ENCODE data around the gene SCAF8. TPM values are rescaled to one million over a fixed set of nuclear protein-coding genes. Genes with fewer than 3 reads are reported as not detected.
"Not testable (repeated sequence)": the region's sequence is repeated elsewhere in the genome, so short reads cannot be mapped to it uniquely, and the experiment has no call there.

Gene SCAF8
- total RNA-seq, 2 donors from 2014 or later = 32.0 to 55.2 TPM

DNA sequence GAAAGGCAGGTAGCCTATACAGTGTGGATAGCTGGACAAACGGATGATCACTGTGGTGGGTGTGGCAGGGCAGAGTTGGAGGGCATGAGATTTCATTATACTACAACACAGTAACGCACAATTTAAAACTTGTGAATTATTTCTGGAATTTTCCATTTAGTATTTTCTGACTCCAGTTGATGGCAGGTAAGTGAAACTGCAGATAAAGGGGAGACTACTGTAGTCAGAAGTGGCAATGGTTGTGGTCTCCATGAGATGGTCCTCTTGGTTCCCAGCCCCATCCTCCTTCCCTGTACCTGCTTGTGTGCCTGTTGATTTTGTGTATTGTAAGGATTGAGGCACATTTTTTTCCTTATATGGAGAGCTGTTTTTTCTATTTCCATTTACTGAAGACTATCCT lies 22.5 kb upstream of the SCAF8 start:
- Histone ChIP-seq H3K27ac (no peak overlapping the region), H3K4me1 (ENCODE audit: control insufficient read depth in 1 of 2, low read depth in 2 of 2) (peaks cover 4 to 11% of the 10 kb centered on the region in 2 donors), H3K9me3 (no peaks in the 10 kb centered on the region), H3K4me3 (no peak overlapping the region), H3K36me3 (no peaks in the 10 kb centered on the region), H3K27me3 (replicated peaks; ENCODE audit: insufficient read depth) (no peaks in the 10 kb centered on the region)
- ATAC-seq (ENCODE audit: insufficient number of reproducible peaks, low FRiP score, low read depth) (no peak), DNase-seq (ENCODE audit: low spot score) (no peak)
- TF ChIP-seq, protein P1, sequence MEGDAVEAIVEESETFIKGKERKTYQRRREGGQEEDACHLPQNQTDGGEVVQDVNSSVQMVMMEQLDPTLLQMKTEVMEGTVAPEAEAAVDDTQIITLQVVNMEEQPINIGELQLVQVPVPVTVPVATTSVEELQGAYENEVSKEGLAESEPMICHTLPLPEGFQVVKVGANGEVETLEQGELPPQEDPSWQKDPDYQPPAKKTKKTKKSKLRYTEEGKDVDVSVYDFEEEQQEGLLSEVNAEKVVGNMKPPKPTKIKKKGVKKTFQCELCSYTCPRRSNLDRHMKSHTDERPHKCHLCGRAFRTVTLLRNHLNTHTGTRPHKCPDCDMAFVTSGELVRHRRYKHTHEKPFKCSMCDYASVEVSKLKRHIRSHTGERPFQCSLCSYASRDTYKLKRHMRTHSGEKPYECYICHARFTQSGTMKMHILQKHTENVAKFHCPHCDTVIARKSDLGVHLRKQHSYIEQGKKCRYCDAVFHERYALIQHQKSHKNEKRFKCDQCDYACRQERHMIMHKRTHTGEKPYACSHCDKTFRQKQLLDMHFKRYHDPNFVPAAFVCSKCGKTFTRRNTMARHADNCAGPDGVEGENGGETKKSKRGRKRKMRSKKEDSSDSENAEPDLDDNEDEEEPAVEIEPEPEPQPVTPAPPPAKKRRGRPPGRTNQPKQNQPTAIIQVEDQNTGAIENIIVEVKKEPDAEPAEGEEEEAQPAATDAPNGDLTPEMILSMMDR (IDR thresholded peaks at IDR 0.05) = no peak

DNA sequence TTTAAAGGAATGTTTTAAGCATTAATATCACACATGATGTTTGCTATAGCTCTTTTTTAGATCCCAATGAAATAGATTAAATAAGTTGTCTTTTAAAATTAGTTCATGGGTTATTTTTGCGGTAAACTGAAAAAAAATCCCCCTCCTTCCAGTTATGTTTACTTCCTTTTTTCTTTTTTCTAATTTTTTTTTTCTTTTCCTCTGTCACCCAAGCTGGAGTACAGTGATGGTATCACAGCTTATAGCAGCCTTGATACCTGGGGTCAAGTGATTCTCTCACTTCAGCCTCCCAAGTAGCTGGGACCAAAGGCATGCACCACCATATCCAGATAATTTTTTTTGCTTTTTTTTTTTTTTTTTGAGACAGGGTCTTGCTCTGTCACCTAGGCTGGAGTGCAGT lies 17.8 kb upstream of the SCAF8 start:
- H3K4me1 ChIP-seq (ENCODE audit: control insufficient read depth in 1 of 2, low read depth in 2 of 2) = no peaks in the 10 kb centered on the region
- no peaks in the 10 kb centered on the region for H3K9me3 ChIP-seq
- DNase-seq (ENCODE audit: low spot score) = no peak
- no peaks in the 10 kb centered on the region for H3K36me3 ChIP-seq
- no peak for ATAC-seq (ENCODE audit: insufficient number of reproducible peaks, low FRiP score, low read depth)
- TF ChIP-seq, protein P1 (IDR thresholded peaks at IDR 0.05) = no peak
- no peaks in the 10 kb centered on the region for H3K27me3 ChIP-seq (replicated peaks; ENCODE audit: insufficient read depth)
- H3K4me3 ChIP-seq = no peak overlapping the region
- H3K27ac ChIP-seq = no peak overlapping the region

DNA sequence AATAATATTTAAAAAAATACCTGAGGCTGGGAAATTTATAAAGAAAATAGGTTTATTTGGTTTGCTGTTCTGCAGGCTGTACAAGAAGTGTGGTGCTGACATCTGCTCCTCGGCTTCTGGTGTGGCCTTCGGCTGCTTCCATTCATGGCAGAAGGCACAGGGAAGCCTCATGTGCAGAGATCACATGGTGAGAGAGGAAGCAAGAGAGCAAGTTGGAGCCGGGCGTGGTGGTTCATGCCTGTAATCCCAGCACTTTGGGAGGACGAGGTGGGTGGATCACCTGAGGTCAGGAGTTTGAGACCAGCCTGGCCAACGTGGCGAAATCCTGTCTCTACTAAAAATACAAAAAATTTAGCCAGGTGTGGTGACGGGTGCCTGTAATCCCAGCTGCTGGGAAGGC lies 16.9 kb upstream of the SCAF8 start:
- not testable (repeated sequence) for H3K9me3 ChIP-seq; H3K4me1 ChIP-seq (ENCODE audit: control insufficient read depth in 1 of 2, low read depth in 2 of 2); H3K27me3 ChIP-seq (replicated peaks; ENCODE audit: insufficient read depth); DNase-seq (ENCODE audit: low spot score); ATAC-seq (ENCODE audit: insufficient number of reproducible peaks, low FRiP score, low read depth); H3K4me3 ChIP-seq; H3K27ac ChIP-seq; H3K36me3 ChIP-seq

DNA sequence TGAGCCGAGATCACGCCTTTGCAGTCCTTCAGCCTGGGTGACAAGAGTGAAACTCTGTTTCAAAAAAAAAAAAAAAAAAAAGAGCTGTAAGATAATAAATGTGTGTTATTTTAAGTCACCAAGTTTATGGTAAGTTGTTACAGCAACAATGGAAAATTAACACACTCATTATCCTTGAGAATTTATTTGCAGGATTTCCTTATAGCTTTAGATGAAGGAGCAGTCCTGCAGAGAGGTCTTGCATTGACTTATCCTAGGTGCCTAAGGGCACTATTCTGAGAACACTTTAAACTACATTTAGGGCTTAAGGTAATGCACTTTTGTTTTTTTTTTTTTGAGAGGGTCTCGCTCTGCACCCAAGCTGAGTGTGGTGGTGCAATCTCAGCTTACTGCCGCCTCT lies 13.8 kb upstream of the SCAF8 start:
- no peak for DNase-seq (ENCODE audit: low spot score)

DNA sequence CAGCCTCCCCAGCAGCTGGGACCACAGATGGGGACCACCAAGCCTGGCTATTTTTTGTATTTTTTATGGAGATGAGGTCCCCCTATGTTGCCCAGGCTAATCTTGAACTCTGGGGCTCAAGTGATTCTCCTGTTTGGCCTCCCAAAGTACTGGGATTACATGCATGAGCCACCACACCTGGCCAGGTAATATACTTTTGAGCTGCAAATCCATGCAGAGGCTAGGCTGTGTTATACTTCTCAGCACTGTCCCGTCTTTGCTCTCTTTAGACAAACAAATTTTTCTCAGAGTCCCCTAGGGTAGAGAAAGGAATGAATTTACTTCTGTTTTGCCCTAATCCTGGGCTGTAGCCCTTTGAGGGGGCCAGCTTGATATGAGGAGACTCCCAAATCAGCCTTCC lies 13.4 kb upstream of the SCAF8 start:
- Histone ChIP-seq H3K9me3 (no peaks in the 10 kb centered on the region), H3K4me3 (no peak overlapping the region), H3K4me1 (ENCODE audit: control insufficient read depth in 1 of 2, low read depth in 2 of 2) (no peaks in the 10 kb centered on the region), H3K27me3 (replicated peaks; ENCODE audit: insufficient read depth) (no peaks in the 10 kb centered on the region), H3K36me3 (no peaks in the 10 kb centered on the region), H3K27ac (no peak overlapping the region)
- ATAC-seq (ENCODE audit: insufficient number of reproducible peaks, low FRiP score, low read depth) (no peak), DNase-seq (ENCODE audit: low spot score) (no peak)
- TF ChIP-seq, protein P1 (IDR thresholded peaks at IDR 0.05) = no peak

More for the DNA sequence above, 13.8 kb upstream of the SCAF8 start:
- Histone ChIP-seq H3K36me3 (no peaks in the 10 kb centered on the region), H3K27ac (no peak overlapping the region), H3K9me3 (no peaks in the 10 kb centered on the region), H3K27me3 (replicated peaks; ENCODE audit: insufficient read depth) (no peaks in the 10 kb centered on the region), H3K4me3 (no peak overlapping the region), H3K4me1 (ENCODE audit: control insufficient read depth in 1 of 2, low read depth in 2 of 2) (no peaks in the 10 kb centered on the region)
- no peak for ATAC-seq (ENCODE audit: insufficient number of reproducible peaks, low FRiP score, low read depth)
- TF ChIP-seq, protein P1 (IDR thresholded peaks at IDR 0.05) = no peak

DNA sequence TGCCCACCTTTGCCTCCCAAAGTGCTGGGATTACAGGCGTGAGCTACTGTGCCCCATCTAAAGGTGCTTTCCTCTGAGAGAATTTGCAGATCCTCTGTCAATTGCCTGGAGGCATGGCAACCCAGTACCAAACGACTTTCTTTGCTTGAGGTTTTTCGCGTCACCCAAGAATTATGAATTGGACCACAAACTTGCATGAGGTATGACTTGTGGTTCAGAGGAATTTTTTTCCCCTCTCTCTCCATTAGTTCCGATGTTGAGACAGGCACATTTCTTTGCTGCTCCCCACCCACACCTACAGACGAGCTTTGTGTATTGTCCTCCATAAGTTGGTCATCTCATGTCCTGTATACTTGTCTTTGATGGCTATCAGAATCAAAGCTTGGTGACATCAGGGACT lies 11.8 kb upstream of the SCAF8 start:
- H3K4me3 ChIP-seq = no peak overlapping the region
- no peak for DNase-seq (ENCODE audit: low spot score)
- no peak overlapping the region for H3K27ac ChIP-seq
- H3K4me1 ChIP-seq (ENCODE audit: control insufficient read depth in 1 of 2, low read depth in 2 of 2) = no peaks in the 10 kb centered on the region
- no peaks in the 10 kb centered on the region for H3K27me3 ChIP-seq (replicated peaks; ENCODE audit: insufficient read depth)
- TF ChIP-seq, protein P1 (IDR thresholded peaks at IDR 0.05) = no peak
- ATAC-seq (ENCODE audit: insufficient number of reproducible peaks, low FRiP score, low read depth) = no peak
- H3K36me3 ChIP-seq = no peaks in the 10 kb centered on the region
- no peaks in the 10 kb centered on the region for H3K9me3 ChIP-seq

All from thoracic aorta (tissue), 2 donors.